NCI-H774 (cell line): ENCODE data around the gene BDKRB2.

Source experiments
- DNase-seq: peaks from one replicate; lab custom pipeline; 2025; lab: John Stamatoyannopoulos, UW

Gene BDKRB2

GRCh38 chr14:96252999-96253539, 48.4 kb downstream of the BDKRB2 start:
- no peak for DNase-seq

- no peak for DNase-seq
Observed at GRCh38 chr14:96254687-96255086, 50.0 kb downstream of the BDKRB2 start.

GRCh38 chr14:96255501-96256366, 51.1 kb downstream of the BDKRB2 start, which contains the start of gene BDKRB1:
Gene BDKRB1 (plus strand): TSS chr14:96256210. CDS start chr14:96263683, 7,473 bp downstream.
- no peak for DNase-seq

GRCh38 chr14:96256407-96256806, 51.8 kb downstream of the BDKRB2 start:
- no peak for DNase-seq

- DNase-seq = no peak
Observed at GRCh38 chr14:96257056-96257455, 52.4 kb downstream of the BDKRB2 start.

GRCh38 chr14:96257900-96258299, 53.3 kb downstream of the BDKRB2 start:
- DNase-seq = no peak

GRCh38 chr14:96260341-96260821, 55.7 kb downstream of the BDKRB2 start:
- no peak for DNase-seq

- peak; percentile 70 for DNase-seq
Observed at GRCh38 chr14:96261053-96261452, 56.4 kb downstream of the BDKRB2 start.

- DNase-seq = no peak
Observed at GRCh38 chr14:96261772-96262655, 57.4 kb downstream of the BDKRB2 start.

- no peak for DNase-seq
Observed at GRCh38 chr14:96263347-96264199, 58.9 kb downstream of the BDKRB2 start.

- no peak for DNase-seq
Observed at GRCh38 chr14:96264200-96264553, 59.5 kb downstream of the BDKRB2 start.

- DNase-seq = no peak
Observed at GRCh38 chr14:96264853-96265252, 60.2 kb downstream of the BDKRB2 start.

GRCh38 chr14:96265383-96266095, 60.9 kb downstream of the BDKRB2 start:
- DNase-seq = peak; percentile 37

GRCh38 chr14:96267336-96267735, 62.7 kb downstream of the BDKRB2 start:
- no peak for DNase-seq

- no peak for DNase-seq
Observed at GRCh38 chr14:96267916-96268315, 63.3 kb downstream of the BDKRB2 start.

GRCh38 chr14:96268431-96269358, 64.1 kb downstream of the BDKRB2 start:
- DNase-seq = no peak

GRCh38 chr14:96269359-96269710, 64.7 kb downstream of the BDKRB2 start:
- no peak for DNase-seq

- DNase-seq = no peak
Observed at GRCh38 chr14:96270565-96271420, 66.2 kb downstream of the BDKRB2 start.

- DNase-seq = no peak
Observed at GRCh38 chr14:96271421-96271762, 66.8 kb downstream of the BDKRB2 start.
